Karpas-422 (cell line): Measurements from ENCODE around the gene CYB561D2. TPM values are rescaled to one million over a fixed set of nuclear protein-coding genes. Genes with fewer than 3 reads are reported as not detected.
A peak's percentile ranks its signal among the peaks of the same experiment; 100 is the strongest.

Experiments used
- DNase-seq: peaks from one replicate; pipeline ENCODE4 v3.0.0-alpha.2; 2015
- H2AFZ ChIP-seq: fragments of 200-600 bp; sonication (generic); 2 replicates; pipeline ENCODE4 v1.6.1; 2014; ENCODE audit warnings: antibody characterized with exemption, low read length, mixed read lengths
- H3K27ac ChIP-seq: fragments of 200-600 bp; sonication (generic); 2 replicates; pipeline ENCODE4 v1.5.1; 2014; ENCODE audit warnings: mild to moderate bottlenecking, low read length, moderate library complexity
- H3K27me3 ChIP-seq: fragments of 200-600 bp; sonication (generic); 2 replicates; pipeline ENCODE4 v1.6.1; 2014; ENCODE audit warnings: low read length, mixed read lengths
- H3K36me3 ChIP-seq: fragments of 200-600 bp; sonication (generic); 2 replicates; pipeline ENCODE4 v1.6.1; 2014; ENCODE audit warnings: low read length, mixed read lengths; ENCODE audit not compliant: insufficient read depth
- H3K4me1 ChIP-seq: fragments of 200-600 bp; sonication (generic); 2 replicates; pipeline ENCODE4 v1.6.1; 2014; ENCODE audit warnings: mild to moderate bottlenecking, low read length, mixed read lengths
- H3K4me2 ChIP-seq: fragments of 200-600 bp; sonication (generic); 2 replicates; pipeline ENCODE4 v1.6.1; 2014; ENCODE audit warnings: low read length, low read depth, mild to moderate bottlenecking; ENCODE audit not compliant: poor library complexity, severe bottlenecking
- H3K4me3 ChIP-seq: fragments of 200-600 bp; sonication (generic); 2 replicates; pipeline ENCODE4 v1.5.1; 2014; ENCODE audit warnings: mild to moderate bottlenecking, antibody characterized with exemption, low read length, mixed read lengths
- H3K79me2 ChIP-seq: fragments of 200-600 bp; sonication (generic); 2 replicates; pipeline ENCODE4 v1.6.1; 2014; ENCODE audit warnings: mild to moderate bottlenecking, low read length, mixed read lengths
- H3K9ac ChIP-seq: fragments of 200-600 bp; sonication (generic); 2 replicates; pipeline ENCODE4 v1.6.0; 2014; ENCODE audit warnings: low read length
- H3K9me2 ChIP-seq: fragments of 200-600 bp; sonication (generic), shearing (Covaris generic); replicated peaks from 2 replicates; pipeline ENCODE4 v1.6.0; 2014; ENCODE audit warnings: mild to moderate bottlenecking, low read length, moderate library complexity; ENCODE audit not compliant: insufficient read depth
- H3K9me3 ChIP-seq: fragments of 300-700, 200-600 bp; sonication (generic); 2 replicates; pipeline ENCODE4 v1.6.1; 2014; ENCODE audit warnings: low read length, mixed read lengths
- H4K20me1 ChIP-seq: fragments of 200-600 bp; sonication (generic); 2 replicates; pipeline ENCODE4 v1.6.1; 2014; ENCODE audit warnings: mild to moderate bottlenecking, antibody characterized with exemption, low read length, low read depth; ENCODE audit not compliant: insufficient read depth
- total RNA-seq: library from RNA; depleted of rRNA; stranded (reverse); fragments of >200 nt; shearing (Covaris generic); gene quantifications from 2 replicates; pipeline ENCODE4 v1.2.3, GENCODE V29; 2014; ENCODE audit warnings: low replicate concordance

CYB561D2 gene
- total RNA-seq, 1 experiment from 2014 or later = 32.5 TPM

DNA sequence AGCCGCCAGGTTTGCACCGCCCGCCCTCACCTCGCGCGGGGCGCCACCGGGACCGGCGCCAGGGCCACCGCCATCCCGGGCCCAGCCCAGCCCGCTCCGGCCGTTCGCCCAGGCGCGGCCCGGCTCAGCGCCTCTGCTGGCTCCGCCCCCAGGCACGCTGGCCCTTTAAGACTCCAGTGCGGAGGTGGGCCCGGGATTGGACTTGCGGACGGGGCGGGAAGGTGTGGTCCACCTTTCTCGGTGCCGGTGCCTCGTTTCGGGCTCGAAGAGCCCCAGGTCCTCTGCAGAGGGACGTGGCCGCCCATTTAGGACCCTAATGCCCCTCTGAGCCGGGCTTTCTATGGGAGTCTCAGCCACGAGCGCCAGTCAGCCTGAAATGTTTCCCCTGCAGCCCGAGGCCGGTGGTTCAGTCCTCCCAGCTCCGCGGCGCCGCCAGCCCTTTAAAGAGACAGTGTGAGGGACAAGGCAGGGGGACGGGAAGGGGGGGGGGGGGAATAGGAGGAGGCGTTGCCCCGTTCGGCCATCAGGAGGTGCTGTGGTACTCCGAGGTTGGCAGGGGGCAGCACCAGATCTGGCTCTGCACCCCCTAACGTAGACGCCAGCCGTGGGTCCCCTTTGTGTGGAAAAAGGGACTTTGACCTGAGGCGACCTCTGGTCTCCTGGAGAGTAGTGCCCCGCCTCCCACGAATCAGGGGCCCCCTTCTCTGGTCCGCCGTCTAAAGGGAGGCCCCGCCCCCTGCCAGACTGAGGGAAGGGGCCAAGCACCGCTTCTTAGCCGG, 29.1 kb upstream of the CYB561D2 start:
- Histone ChIP-seq H3K9me2 (no peaks in the 10 kb centered on the region), H3K9me3 (no peaks in the 10 kb centered on the region), H3K9ac (peak overlapping the region; percentile 91), H4K20me1 (no peaks in the 10 kb centered on the region; the same call in 1 of the 2 replicates), H3K4me3 (peak overlapping the region; percentile 89), H2AFZ (peak overlapping the region; percentile 59; the same call in 1 of the 2 replicates), H3K79me2 (peaks cover 27% of the 10 kb centered on the region), H3K36me3 (peaks cover 9% of the 10 kb centered on the region; the same call in 1 of the 2 replicates), H3K27ac (peak overlapping the region; percentile 67), H3K4me2 (peak overlapping the region; percentile 92), H3K27me3 (no peaks in the 10 kb centered on the region), H3K4me1 (peaks cover 26% of the 10 kb centered on the region)
- DNase-seq = peak; percentile 94

DNA sequence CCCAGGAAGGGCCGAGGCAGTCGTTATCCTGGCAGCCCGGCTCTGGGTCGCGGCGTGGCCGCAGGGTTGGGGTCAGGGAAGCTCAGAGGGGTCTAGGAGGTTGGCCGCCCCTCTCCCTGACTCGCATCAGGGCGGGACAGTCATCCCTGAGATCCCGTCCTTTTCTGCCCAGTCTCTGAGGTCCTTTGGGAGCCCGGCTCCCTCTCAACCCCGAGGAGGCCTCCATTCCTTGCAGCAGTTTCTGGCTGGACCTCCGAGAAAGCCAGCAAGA, 28.6 kb upstream of the CYB561D2 start:
- H3K79me2 ChIP-seq = peaks cover 32% of the 10 kb centered on the region
- no peak overlapping the region for H3K27ac ChIP-seq
- no peak for DNase-seq
- H2AFZ ChIP-seq = no peak overlapping the region; the same call in 1 of the 2 replicates
- no peaks in the 10 kb centered on the region for H3K9me2 ChIP-seq
- H3K27me3 ChIP-seq = no peaks in the 10 kb centered on the region
- H3K4me1 ChIP-seq = peaks cover 30% of the 10 kb centered on the region
- H4K20me1 ChIP-seq = peaks cover 5% of the 10 kb centered on the region; the same call in 1 of the 2 replicates
- peak overlapping the region; percentile 89; the same call in 1 of the 2 replicates for H3K4me3 ChIP-seq
- H3K36me3 ChIP-seq = peaks cover 9% of the 10 kb centered on the region; the same call in 1 of the 2 replicates
- peak overlapping the region; percentile 92 for H3K4me2 ChIP-seq
- peak overlapping the region; percentile 91 for H3K9ac ChIP-seq
- H3K9me3 ChIP-seq = no peaks in the 10 kb centered on the region

DNA sequence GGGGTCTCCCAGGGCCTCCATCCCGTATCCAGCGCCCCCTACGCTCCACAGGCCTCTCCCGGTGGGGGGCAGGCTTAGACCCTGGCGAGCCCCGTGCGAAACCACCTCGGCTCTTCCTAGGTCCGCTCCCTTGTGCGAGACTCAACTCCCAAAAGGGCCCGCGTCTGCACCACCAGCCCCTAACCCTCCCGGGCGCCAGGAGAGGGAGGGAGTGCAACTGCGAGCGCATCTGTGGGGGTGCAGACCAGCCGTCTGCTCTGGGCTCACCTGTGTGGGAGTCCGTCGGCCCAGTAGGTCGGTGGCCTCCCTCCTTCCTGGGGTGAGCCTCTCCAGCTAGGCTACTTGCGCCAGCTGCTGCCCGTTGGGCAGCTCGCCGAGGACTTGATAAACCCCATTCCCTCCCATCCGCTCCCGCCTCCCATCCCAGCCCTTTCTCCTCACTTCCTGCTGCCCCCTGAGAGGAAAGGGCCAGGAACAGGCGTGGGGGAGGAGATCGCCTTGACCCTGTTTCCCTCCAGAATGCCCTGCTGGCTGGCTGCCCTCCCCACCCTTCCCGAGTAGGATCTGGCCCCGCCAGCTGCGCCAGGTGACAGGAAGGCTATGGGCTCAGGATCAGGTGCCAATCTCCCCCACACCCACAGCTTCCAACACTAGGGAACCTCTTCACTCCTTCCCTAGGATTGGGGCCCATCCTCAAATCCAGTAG, 28.1 kb upstream of the CYB561D2 start, which contains the start of gene HYAL2:
HYAL2 (minus strand) TSS at position 360 of the 706 bp plus-strand sequence. CDS start 2,256 bp downstream, outside the sequence.
- Histone ChIP-seq H4K20me1 (peaks cover 6% of the 10 kb centered on the region; the same call in 1 of the 2 replicates), H3K27me3 (no peaks in the 10 kb centered on the region), H3K27ac (peak within 1 kb of the TSS; percentile 67), H2AFZ (peak within 1 kb of the TSS; percentile 59; the same call in 1 of the 2 replicates), H3K9ac (peak within 1 kb of the TSS; percentile 91), H3K4me3 (peak within 1 kb of the TSS; percentile 89), H3K4me1 (peaks cover 29% of the 10 kb centered on the region), H3K9me3 (no peaks in the 10 kb centered on the region), H3K4me2 (peak within 1 kb of the TSS; percentile 92), H3K36me3 (peaks cover 9% of the 10 kb centered on the region; the same call in 1 of the 2 replicates), H3K9me2 (no peaks in the 10 kb centered on the region), H3K79me2 (peaks cover 37% of the 10 kb centered on the region)
- no peak for DNase-seq

DNA sequence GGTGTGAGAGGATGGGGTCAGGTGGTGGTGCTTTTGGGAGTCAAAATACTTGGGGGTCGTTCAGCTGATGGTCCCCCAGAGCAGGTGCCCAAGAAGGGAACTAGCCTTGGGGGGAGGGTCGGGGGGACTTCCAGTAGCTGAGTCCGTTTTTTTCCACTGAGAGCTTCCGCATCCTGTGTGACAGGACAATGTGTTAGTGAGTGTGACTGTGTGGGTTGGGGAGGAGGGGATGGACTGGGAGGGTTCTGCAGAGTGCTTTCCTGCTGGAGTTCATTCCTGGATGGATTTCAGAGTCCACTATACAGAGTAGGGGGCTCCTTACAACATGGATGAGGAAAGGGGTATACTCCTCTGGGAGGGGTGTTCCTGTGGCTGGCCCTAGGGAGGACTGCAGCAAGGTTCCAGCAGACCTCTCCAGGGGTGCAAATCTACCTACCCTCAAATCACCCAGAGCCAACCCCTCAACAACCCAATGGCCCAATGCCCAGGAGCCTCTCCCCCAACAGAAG, 27.5 kb upstream of the CYB561D2 start:
- Histone ChIP-seq H2AFZ (no peak overlapping the region), H3K36me3 (peaks cover 9% of the 10 kb centered on the region; the same call in 1 of the 2 replicates), H4K20me1 (peaks cover 6% of the 10 kb centered on the region; the same call in 1 of the 2 replicates), H3K27ac (no peak overlapping the region), H3K9ac (no peak overlapping the region), H3K9me3 (no peaks in the 10 kb centered on the region), H3K4me2 (no peak overlapping the region), H3K79me2 (peaks cover 42% of the 10 kb centered on the region), H3K27me3 (no peaks in the 10 kb centered on the region), H3K9me2 (no peaks in the 10 kb centered on the region), H3K4me1 (peaks cover 29% of the 10 kb centered on the region), H3K4me3 (no peak overlapping the region)
- no peak for DNase-seq

DNA sequence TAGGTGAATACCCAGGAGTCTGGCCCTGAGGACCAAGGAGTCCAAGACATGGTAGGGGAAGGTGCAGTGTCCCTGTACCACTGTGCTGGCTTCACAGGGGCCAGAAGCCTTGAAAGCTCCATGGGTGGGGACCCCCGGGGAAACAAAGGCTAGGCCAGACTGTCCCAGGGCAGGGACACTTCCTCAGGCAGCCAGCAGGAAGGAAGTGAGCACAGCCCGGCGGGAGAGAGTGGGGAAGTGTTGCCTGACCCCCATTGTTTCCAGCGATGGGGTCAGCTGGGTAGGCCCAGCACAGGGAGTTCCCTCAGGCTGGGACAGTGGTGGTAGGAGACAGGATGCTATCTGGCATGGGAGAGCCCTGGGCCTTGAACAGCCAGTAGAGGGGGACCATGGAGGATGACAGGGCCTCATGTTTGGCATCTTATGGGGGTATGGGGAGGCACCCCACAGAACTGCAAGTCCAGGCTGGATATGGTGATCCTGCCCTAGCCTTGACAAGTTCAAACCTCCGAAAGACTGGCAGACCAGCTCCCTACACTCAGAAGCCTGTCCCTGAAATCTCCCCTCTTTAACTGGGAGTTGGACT, 27.0 kb upstream of the CYB561D2 start:
- H3K79me2 ChIP-seq = peaks cover 41% of the 10 kb centered on the region
- H3K9me3 ChIP-seq = no peaks in the 10 kb centered on the region
- H3K4me3 ChIP-seq = no peak overlapping the region
- no peak for DNase-seq
- H3K4me1 ChIP-seq = peaks cover 34% of the 10 kb centered on the region
- no peak overlapping the region for H3K4me2 ChIP-seq
- H3K27me3 ChIP-seq = no peaks in the 10 kb centered on the region
- H2AFZ ChIP-seq = no peak overlapping the region
- H3K27ac ChIP-seq = no peak overlapping the region
- H3K9me2 ChIP-seq = no peaks in the 10 kb centered on the region
- H3K9ac ChIP-seq = no peak overlapping the region
- H3K36me3 ChIP-seq = peaks cover 9% of the 10 kb centered on the region; the same call in 1 of the 2 replicates
- peaks cover 6% of the 10 kb centered on the region; the same call in 1 of the 2 replicates for H4K20me1 ChIP-seq

DNA sequence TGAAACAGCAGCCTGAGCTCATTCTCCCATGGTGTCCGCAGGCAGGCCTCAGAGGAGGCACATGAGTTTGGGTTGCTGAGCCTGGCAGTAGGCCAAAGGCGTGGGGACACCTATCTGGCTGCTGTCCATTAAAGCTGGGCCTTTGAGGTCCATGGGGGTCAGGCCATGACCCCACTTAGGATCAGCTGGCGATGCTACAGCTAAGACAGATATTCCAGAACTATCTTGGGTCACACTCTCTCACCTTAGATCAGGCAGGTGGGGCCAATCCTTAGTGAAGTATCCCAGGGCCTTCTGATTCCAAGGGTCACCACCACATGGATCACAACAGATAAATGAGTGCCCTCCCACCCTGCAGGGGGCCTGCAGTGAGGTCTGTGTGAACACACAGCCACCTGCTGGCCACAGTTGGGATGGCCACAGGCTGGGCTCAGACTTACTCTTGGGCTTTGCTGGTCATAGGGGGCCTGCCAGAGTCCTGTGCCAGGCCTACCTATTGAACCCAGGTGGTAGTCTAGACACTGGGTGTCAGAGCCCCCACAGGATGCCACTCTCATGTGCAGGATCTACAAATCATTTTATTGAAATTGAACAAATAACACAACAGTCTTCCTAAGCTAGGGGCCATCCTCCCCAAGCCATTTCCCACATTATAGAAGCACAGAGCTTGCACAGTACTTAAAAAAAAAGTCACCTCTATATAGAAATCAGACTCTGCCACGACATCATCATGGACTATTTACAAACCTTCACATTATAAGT, 26.1 kb upstream of the CYB561D2 start:
- peaks cover 4% of the 10 kb centered on the region; the same call in 1 of the 2 replicates for H3K36me3 ChIP-seq
- no peaks in the 10 kb centered on the region for H3K27me3 ChIP-seq
- H3K79me2 ChIP-seq = peaks cover 33% of the 10 kb centered on the region
- H3K4me2 ChIP-seq = no peak overlapping the region
- DNase-seq = peak; percentile 83
- peaks cover 6% of the 10 kb centered on the region; the same call in 1 of the 2 replicates for H4K20me1 ChIP-seq
- no peaks in the 10 kb centered on the region for H3K9me3 ChIP-seq
- H3K27ac ChIP-seq = no peak overlapping the region
- no peak overlapping the region for H2AFZ ChIP-seq
- H3K9ac ChIP-seq = no peak overlapping the region
- H3K4me1 ChIP-seq = peaks cover 41% of the 10 kb centered on the region
- H3K4me3 ChIP-seq = no peak overlapping the region
- no peaks in the 10 kb centered on the region for H3K9me2 ChIP-seq

DNA sequence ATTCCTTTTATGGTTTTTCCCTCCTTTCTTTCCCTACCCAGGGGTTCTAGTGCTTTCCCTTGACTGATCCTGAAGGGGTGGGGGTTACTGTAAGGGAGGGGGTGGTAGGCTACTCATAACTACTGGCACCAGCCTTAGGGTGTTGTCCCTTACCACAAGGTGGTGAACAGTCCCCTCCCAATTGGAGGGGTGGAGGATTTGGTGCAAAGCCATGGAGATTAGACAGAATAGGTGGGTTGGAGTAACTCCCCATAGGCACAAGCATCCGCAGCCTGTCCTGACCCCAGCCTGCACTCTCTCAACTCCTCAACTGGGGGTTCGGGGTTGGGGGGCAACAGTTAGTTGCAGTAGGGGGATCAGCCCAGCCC, 25.6 kb upstream of the CYB561D2 start:
- Histone ChIP-seq H3K27me3 (no peaks in the 10 kb centered on the region), H3K9me3 (no peaks in the 10 kb centered on the region), H3K4me2 (no peak overlapping the region), H3K27ac (no peak overlapping the region), H2AFZ (no peak overlapping the region), H3K4me3 (no peak overlapping the region), H3K9ac (no peak overlapping the region), H3K9me2 (no peaks in the 10 kb centered on the region), H4K20me1 (peaks cover 6% of the 10 kb centered on the region; the same call in 1 of the 2 replicates), H3K79me2 (peaks cover 27% of the 10 kb centered on the region), H3K4me1 (peaks cover 44% of the 10 kb centered on the region), H3K36me3 (peaks cover 9% of the 10 kb centered on the region; the same call in 1 of the 2 replicates)
- DNase-seq = no peak
